Brain microvascular endothelial cell (primary cell): ENCODE data around the gene VPS52.
A peak's percentile ranks its signal among the peaks of the same experiment; 100 is the strongest.

Experiments
- DNase-seq: peaks from one replicate; pipeline ENCODE4 v3.0.0-alpha.2; 2020
- H3K27ac ChIP-seq: fragments of 250-450 bp; sonication (Bioruptor Pico); 2 replicates; pipeline ENCODE4 v1.5.1; 2020; ENCODE audit warnings: mild to moderate bottlenecking, moderate library complexity
- H3K27me3 ChIP-seq: fragments of 250-450 bp; sonication (Bioruptor Pico); replicated peaks from 2 replicates; pipeline ENCODE4 v1.5.1; 2020; ENCODE audit warnings: mild to moderate bottlenecking
- H3K36me3 ChIP-seq: fragments of 250-450 bp; sonication (Bioruptor Pico); replicated peaks from 2 replicates; pipeline ENCODE4 v1.5.1; 2020; ENCODE audit warnings: mild to moderate bottlenecking
- H3K4me3 ChIP-seq: 2 replicates; pipeline ENCODE4 v1.5.1; 2011; ENCODE audit warnings: low read depth, mild to moderate bottlenecking, control low read depth, low read length, moderate library complexity
- in situ Hi-C: cut with HindIII; loops from 2 replicates; pipeline ENCODE4 v1.10.0; 2017; ENCODE audit warnings: low sequenced_read_pairs, low pct_ligation_motif_present
- TF ChIP-seq, protein P1 (sequence below): IDR thresholded peaks from 2 replicates; pipeline ENCODE4 v1.5.1; 2011; ENCODE audit warnings: low read depth, mild to moderate bottlenecking, moderate library complexity, low read length, control low read depth, inconsistent platforms; ENCODE audit errors: missing control alignments

VPS52 gene

DNA sequence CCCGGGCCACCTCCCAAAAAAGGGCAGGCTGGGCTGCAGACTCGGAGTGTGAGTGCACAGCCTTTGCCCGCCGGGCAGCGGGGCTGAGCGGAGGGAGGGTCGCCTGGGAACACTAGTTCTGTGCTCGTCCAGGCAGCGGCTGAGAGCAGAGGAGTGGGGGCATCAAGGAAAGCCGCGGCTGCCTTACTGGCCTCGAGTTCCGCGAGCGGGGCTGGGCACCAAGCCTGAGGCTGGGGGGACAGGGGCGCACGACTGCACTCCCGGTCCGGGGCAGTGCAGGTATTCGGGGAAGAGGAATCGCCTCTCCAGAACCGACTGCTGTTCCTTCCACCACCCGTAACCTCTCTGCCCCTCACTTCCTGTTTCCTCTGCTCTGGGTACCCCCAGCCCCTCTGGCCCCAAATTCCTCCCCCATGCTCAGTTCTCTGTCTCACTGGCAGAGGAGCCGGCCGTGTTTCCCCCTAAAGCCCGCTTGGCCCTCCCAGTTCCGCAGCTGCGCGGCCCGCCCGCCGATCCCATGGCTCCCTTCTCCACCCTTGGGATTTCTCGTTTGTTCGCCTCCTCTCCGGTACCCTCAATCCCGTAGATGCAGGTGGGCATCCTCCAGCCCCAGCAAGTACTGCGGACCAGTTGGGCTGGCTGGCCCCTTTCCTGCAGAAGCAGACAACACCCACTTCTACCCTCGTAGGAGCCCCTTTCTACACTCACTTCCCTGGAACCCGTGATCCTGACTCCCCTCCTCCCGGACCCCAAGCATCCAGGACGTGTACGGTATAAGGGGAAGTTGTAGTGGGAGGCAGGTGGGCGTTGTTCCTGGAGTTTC lies 58.3 kb downstream of the VPS52 start:
- no peaks in the 10 kb centered on the region for H3K27me3 ChIP-seq
- TF ChIP-seq, protein P1, sequence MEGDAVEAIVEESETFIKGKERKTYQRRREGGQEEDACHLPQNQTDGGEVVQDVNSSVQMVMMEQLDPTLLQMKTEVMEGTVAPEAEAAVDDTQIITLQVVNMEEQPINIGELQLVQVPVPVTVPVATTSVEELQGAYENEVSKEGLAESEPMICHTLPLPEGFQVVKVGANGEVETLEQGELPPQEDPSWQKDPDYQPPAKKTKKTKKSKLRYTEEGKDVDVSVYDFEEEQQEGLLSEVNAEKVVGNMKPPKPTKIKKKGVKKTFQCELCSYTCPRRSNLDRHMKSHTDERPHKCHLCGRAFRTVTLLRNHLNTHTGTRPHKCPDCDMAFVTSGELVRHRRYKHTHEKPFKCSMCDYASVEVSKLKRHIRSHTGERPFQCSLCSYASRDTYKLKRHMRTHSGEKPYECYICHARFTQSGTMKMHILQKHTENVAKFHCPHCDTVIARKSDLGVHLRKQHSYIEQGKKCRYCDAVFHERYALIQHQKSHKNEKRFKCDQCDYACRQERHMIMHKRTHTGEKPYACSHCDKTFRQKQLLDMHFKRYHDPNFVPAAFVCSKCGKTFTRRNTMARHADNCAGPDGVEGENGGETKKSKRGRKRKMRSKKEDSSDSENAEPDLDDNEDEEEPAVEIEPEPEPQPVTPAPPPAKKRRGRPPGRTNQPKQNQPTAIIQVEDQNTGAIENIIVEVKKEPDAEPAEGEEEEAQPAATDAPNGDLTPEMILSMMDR = no peak

DNA sequence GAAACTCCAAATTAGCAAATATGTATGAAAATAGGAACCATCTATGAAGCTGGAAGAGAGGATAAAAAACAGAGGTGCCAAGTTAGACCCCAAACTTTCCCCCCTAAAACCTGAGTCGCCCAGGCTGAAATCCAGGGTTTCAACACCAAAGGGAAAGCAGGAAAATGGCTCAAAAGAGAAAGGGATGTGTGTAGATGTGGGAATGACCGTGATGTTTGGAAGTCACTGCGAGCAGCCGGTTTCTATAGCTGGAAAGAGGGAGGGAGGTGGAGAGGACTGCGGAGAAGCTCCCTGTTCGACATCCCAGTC lies 58.9 kb downstream of the VPS52 start:
- no peak overlapping the region for H3K27ac ChIP-seq
- H3K36me3 ChIP-seq = peaks cover 11% of the 10 kb centered on the region
- in situ Hi-C loops = no loop called here
- H3K27me3 ChIP-seq = no peaks in the 10 kb centered on the region
- TF ChIP-seq, protein P1 = no peak
- peak overlapping the region; percentile 56 for H3K4me3 ChIP-seq
- no peak for DNase-seq

More for the DNA sequence above, 58.3 kb downstream of the VPS52 start:
- no peak for DNase-seq
- in situ Hi-C loops = no loop called here
- H3K36me3 ChIP-seq = peaks cover 11% of the 10 kb centered on the region
- peak overlapping the region; percentile 56 for H3K4me3 ChIP-seq
- no peak overlapping the region for H3K27ac ChIP-seq

DNA sequence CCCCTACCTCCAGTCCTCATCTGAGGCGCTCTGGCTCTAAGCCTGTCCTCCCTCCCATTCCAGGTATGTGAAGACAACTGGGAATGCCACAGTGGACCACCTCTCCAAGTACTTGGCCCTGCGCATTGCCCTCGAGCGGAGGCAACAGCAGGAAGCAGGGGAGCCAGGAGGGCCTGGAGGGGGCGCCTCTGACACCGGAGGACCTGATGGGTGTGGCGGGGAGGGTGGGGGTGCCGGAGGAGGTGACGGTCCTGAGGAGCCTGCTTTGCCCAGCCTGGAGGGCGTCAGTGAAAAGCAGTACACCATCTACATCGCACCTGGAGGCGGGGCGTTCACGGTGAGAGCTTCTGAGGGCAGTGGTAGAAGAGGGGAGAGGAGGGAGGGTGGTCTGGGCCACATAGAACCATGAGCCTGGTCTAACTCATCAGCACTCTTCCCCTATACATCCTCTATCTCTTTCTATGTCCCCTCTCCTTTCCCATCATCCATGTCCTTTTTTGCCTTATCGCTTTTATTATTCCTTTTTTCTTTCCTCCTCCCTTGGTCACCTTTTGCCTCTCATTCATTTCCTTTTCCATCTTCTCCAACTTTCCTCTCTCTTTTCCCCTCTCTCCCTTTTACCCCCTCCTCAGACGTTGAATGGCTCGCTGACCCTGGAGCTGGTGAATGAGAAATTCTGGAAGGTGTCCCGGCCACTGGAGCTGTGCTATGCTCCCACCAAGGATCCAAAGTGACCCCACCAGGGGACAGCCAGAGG lies 59.8 kb downstream of the VPS52 start:
- Histone ChIP-seq H3K27ac (no peak overlapping the region), H3K27me3 (no peaks in the 10 kb centered on the region), H3K4me3 (no peak overlapping the region), H3K36me3 (peaks cover 11% of the 10 kb centered on the region)
- DNase-seq = no peak
- in situ Hi-C loops = no loop called here
- TF ChIP-seq, protein P1 = no peak

DNA sequence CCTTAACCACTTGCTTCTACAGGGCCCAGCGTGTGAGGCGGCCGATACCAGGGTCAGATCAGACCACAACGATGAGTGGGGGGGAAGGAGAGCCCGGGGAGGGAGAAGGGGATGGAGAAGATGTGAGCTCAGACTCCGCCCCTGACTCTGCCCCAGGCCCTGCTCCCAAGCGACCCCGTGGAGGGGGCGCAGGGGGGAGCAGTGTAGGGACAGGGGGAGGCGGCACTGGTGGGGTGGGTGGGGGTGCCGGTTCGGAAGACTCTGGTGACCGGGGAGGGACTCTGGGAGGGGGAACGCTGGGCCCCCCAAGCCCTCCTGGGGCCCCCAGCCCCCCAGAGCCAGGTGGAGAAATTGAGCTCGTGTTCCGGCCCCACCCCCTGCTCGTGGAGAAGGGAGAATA lies 60.5 kb downstream of the VPS52 start:
- H3K4me3 ChIP-seq = no peak overlapping the region
- TF ChIP-seq, protein P1 = no peak

DNA sequence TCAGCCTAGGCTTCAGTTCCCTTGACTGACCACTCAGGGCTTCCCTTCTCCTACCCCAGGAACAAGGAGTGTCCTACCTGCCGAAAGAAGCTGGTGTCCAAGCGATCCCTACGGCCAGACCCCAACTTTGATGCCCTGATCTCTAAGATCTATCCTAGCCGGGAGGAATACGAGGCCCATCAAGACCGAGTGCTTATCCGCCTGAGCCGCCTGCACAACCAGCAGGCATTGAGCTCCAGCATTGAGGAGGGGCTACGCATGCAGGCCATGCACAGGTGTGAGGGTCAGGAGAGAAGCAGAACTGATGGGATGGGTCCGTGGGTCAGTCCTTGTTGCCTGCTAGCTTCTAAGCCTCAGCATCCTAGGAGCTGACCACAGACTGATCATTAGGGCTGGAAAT lies 61.8 kb downstream of the VPS52 start:
- Histone ChIP-seq H3K27me3 (no peaks in the 10 kb centered on the region), H3K4me3 (no peak overlapping the region), H3K36me3 (peaks cover 11% of the 10 kb centered on the region), H3K27ac (no peak overlapping the region)
- no peak for DNase-seq
- TF ChIP-seq, protein P1 = no peak
- in situ Hi-C loops = no loop called here

More for the DNA sequence above, 60.5 kb downstream of the VPS52 start:
- in situ Hi-C loops = no loop called here
- Histone ChIP-seq H3K36me3 (peaks cover 11% of the 10 kb centered on the region), H3K27me3 (no peaks in the 10 kb centered on the region), H3K27ac (no peak overlapping the region)
- no peak for DNase-seq
